Upper lobe of right lung (tissue), 1 donor: ENCODE measurements around the gene HAPLN3. TPM values are rescaled to one million over a fixed set of nuclear protein-coding genes. Genes with fewer than 3 reads are reported as not detected.

Experiments
- ATAC-seq: fragments of 200-7000 bp; cut with Tn5 transposase; one replicate; pipeline ENCODE4 v1.9.1; 2020; ENCODE audit warnings: mild to moderate bottlenecking, moderate library complexity
- DNase-seq: peaks from one replicate; pipeline ENCODE4 v3.0.0-alpha.2; 2020
- H3K27ac ChIP-seq: fragments of 200-600 bp; one replicate; pipeline ENCODE4 v1.8.0; 2022
- H3K27me3 ChIP-seq: fragments of 200-600 bp; one replicate; pipeline ENCODE4 v1.8.0; 2022; ENCODE audit warnings: mild to moderate bottlenecking
- H3K36me3 ChIP-seq: fragments of 200-600 bp; one replicate; pipeline ENCODE4 v1.8.0; 2022
- H3K4me1 ChIP-seq: fragments of 200-600 bp; one replicate; pipeline ENCODE4 v1.8.0; 2022
- H3K4me3 ChIP-seq: fragments of 200-600 bp; one replicate; pipeline ENCODE4 v1.8.0; 2022; ENCODE audit warnings: mild to moderate bottlenecking
- H3K9me3 ChIP-seq: fragments of 200-600 bp; one replicate; pipeline ENCODE4 v1.8.0; 2022
- CTCF ChIP-seq: fragments of 200-600 bp; IDR thresholded peaks from one replicate; pipeline ENCODE4 v1.8.0; 2022; ENCODE audit warnings: antibody characterized with exemption
- intact Hi-C: fragments of 100-400 bp; cut with DNase I; formaldehyde crosslinking; loops from one replicate; pipeline ENCODE4 v1.11.0; 2022
- total RNA-seq: library from RNA; stranded (reverse); fragmentation: NEBNext Ultra II Directional; extraction: Animal tissue kit (Norgen Biotek cat#: 25700); gene quantifications from one replicate; pipeline ENCODE4 v1.2.1, GENCODE V29; 2021
- donor health status: DM: no; HTN: yes; CAD: no; lungs with severe emphysema.

Gene HAPLN3
- total RNA-seq, 1 donor from 2014 or later: 4.6 TPM

DNA sequence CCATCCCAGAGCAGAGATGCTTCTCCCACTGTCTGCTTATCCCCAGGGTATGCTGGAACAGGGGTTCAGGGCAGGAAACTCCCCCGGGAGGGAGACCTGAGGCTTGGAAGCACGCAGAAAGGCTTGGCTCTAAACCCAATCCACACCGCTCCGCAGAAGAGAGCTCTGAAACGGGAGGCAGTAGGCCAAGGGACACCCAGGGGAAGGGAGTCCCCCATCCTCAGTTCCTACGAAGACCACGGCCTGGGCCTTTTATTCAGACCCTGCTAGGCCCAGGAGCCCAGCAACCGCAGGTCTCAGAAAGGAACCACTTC lies 1.8 kb upstream of the HAPLN3 start:
- Histone ChIP-seq H3K36me3 (peaks cover 1% of the 10 kb centered on the region), H3K27ac (no peak overlapping the region), H3K27me3 (peaks cover 7% of the 10 kb centered on the region), H3K4me1 (peaks cover 27% of the 10 kb centered on the region), H3K4me3 (no peak overlapping the region), H3K9me3 (no peaks in the 10 kb centered on the region)
- DNase-seq (no peak), ATAC-seq (no peak)
- intact Hi-C loops: loop anchor here (10.0 kb wide), 1 partner anchor 278 kb away; no protein-coding TSS in a partner anchor
- no peak for TF ChIP-seq CTCF

DNA sequence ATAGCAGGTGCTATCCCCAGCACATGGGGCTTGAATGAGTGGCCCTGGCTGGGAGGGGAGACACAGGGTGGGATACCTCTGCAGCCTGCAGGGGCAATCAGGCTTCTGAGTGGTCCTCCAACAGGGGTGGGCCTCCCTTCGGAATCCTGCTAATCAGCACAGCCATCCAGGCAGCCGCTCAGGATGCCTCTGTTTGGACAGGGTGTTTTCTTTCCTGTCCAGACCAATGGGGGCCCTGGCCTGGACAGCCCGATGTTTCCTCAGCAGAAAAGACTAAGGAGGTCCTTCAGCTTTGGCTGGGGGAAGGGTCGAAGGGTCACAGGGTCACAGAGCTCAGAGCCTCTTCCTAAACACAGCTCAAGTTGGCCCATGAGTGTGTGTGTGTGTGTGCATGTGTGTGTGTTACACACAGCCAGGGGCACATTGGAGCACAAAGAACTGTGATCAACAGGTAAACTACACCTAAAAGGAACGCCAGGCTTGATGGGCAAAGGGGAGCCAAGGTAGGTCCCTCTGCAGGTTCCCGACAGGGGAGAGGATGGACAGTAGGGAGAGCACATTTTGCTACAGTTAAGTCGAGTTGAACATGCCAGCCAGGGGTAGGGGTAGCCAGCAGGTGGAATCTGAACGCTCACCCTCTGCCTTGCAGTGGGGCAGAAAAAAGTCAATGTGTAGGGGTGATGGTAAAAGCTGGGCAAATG lies 1.1 kb upstream of the HAPLN3 start:
- ATAC-seq: no peak
- H3K27ac ChIP-seq: no peak overlapping the region
- no peaks in the 10 kb centered on the region for H3K36me3 ChIP-seq
- intact Hi-C loops: loop anchor here (10.0 kb wide), 1 partner anchor 278 kb away; no protein-coding TSS in a partner anchor
- no peaks in the 10 kb centered on the region for H3K9me3 ChIP-seq
- H3K4me3 ChIP-seq: no peak overlapping the region
- no peak for TF ChIP-seq CTCF
- peaks cover 7% of the 10 kb centered on the region for H3K27me3 ChIP-seq
- H3K4me1 ChIP-seq: peaks cover 27% of the 10 kb centered on the region
- DNase-seq: no peak

DNA sequence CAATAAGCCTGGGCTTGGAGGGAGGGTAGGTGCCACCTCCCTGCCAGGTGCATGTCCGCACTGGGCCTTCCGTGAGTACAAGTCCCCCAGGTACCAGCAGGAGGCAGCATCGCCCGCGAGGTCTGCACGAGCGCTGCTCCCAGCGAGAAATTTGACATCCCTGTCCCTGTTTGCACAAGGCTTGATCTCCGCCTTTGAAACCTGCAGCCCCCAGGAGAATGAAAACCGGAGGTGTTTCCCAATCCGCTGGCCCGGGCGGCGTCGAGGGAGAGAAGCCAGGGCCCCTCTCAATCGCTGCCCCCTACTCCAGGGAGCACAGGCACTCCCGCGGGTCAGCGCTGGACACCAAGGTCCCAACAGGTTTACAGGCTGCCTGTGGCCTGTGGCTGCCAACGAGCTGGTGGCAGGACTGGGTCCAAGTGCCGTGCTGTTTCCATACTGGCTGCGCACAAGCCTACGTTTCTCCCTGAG lies 961 bp downstream of the HAPLN3 start:
- H3K36me3 ChIP-seq: no peaks in the 10 kb centered on the region
- intact Hi-C loops: loop anchor here (10.0 kb wide), 1 partner anchor 280 kb away; no protein-coding TSS in a partner anchor
- H3K27me3 ChIP-seq: peaks cover 7% of the 10 kb centered on the region
- H3K4me1 ChIP-seq: peaks cover 27% of the 10 kb centered on the region
- DNase-seq: peak; percentile 84
- H3K4me3 ChIP-seq: peak overlapping the region; percentile 67
- H3K9me3 ChIP-seq: no peaks in the 10 kb centered on the region
- peak; percentile 74 for TF ChIP-seq CTCF
- H3K27ac ChIP-seq: no peak overlapping the region
- ATAC-seq: peak; percentile 69

GRCh38 chr15:88891540-88892254 lies 3.6 kb downstream of the HAPLN3 start:
- no peaks in the 10 kb centered on the region for H3K9me3 ChIP-seq
- no peak overlapping the region for H3K27ac ChIP-seq
- ATAC-seq: no peak
- no peak overlapping the region for H3K4me3 ChIP-seq
- peaks cover 7% of the 10 kb centered on the region for H3K27me3 ChIP-seq
- intact Hi-C loops: loop anchor here (10.0 kb wide), 1 partner anchor 283 kb away; no protein-coding TSS in a partner anchor
- peaks cover 16% of the 10 kb centered on the region for H3K4me1 ChIP-seq
- DNase-seq: no peak
- H3K36me3 ChIP-seq: no peaks in the 10 kb centered on the region
- no peak for TF ChIP-seq CTCF

- ATAC-seq (no peak), DNase-seq (no peak)
- peaks cover 7% of the 10 kb centered on the region for H3K27me3 ChIP-seq
- H3K27ac ChIP-seq: no peak overlapping the region
- H3K9me3 ChIP-seq: no peaks in the 10 kb centered on the region
- peaks cover 11% of the 10 kb centered on the region for H3K4me1 ChIP-seq
- no peak for TF ChIP-seq CTCF
- no peaks in the 10 kb centered on the region for H3K36me3 ChIP-seq
- no peak overlapping the region for H3K4me3 ChIP-seq
- intact Hi-C loops: loop anchor here (10.0 kb wide), 1 partner anchor 284 kb away; no protein-coding TSS in a partner anchor
Observed at GRCh38 chr15:88890495-88890894, 4.8 kb downstream of the HAPLN3 start.
